NB4 (cell line): ENCODE measurements around the gene KLHDC10.
"Not testable (repeated sequence)": the region's sequence is repeated elsewhere in the genome, so short reads cannot be mapped to it uniquely, and the experiment has no call there.

Experiments used
- MAX ChIP-seq: IDR thresholded peaks from 2 replicates; pipeline ENCODE4 v1.6.1; 2011; ENCODE audit warnings: low read depth, low read length
- POLR2A ChIP-seq: IDR thresholded peaks from 2 replicates; pipeline ENCODE4 v1.6.1; 2011; ENCODE audit warnings: mild to moderate bottlenecking; ENCODE audit not compliant: insufficient read length; ENCODE audit errors: extremely low read depth
- TF ChIP-seq, protein P1 (sequence below): IDR thresholded peaks from one replicate; pipeline ENCODE4 v1.5.1; 2012; ENCODE audit warnings: low read depth, low read length

DNA sequence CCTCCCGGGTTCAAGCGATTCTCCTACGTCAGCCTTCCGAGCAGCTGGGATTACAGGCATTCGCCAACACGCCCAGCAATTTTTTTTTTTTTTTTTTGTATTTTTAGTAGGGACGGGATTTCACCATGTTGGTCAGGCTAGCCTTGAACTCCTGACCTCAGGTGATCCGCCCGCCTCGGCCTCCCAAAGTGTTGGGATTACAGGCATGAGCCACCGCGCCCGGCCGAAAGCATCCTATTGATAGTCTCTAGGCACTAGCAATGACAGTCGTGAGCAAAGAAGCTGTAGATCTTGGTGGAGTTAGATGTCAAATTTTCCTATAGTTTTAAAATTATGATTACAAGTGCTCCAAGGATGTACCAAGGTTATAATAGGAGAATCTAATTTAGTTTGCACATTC is 18.1 kb upstream of the KLHDC10 start:
- not testable (repeated sequence) for TF ChIP-seq POLR2A, MAX
- TF ChIP-seq, protein P1, sequence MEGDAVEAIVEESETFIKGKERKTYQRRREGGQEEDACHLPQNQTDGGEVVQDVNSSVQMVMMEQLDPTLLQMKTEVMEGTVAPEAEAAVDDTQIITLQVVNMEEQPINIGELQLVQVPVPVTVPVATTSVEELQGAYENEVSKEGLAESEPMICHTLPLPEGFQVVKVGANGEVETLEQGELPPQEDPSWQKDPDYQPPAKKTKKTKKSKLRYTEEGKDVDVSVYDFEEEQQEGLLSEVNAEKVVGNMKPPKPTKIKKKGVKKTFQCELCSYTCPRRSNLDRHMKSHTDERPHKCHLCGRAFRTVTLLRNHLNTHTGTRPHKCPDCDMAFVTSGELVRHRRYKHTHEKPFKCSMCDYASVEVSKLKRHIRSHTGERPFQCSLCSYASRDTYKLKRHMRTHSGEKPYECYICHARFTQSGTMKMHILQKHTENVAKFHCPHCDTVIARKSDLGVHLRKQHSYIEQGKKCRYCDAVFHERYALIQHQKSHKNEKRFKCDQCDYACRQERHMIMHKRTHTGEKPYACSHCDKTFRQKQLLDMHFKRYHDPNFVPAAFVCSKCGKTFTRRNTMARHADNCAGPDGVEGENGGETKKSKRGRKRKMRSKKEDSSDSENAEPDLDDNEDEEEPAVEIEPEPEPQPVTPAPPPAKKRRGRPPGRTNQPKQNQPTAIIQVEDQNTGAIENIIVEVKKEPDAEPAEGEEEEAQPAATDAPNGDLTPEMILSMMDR = not testable (repeated sequence)
